Neuronal stem cell (in vitro differentiated cells): ENCODE data around the gene PRODH.
"Not testable (repeated sequence)": the region's sequence is repeated elsewhere in the genome, so short reads cannot be mapped to it uniquely, and the experiment has no call there.

ENCODE experiments used
- DNase-seq: peaks from one replicate; pipeline ENCODE4 v3.0.0-alpha.2; 2013; ENCODE audit warnings: low spot score
- H2AFZ ChIP-seq: one replicate; pipeline ENCODE4 v1.6.1; 2013; ENCODE audit warnings: mild to moderate bottlenecking, low read length, inconsistent platforms
- H2AK5ac ChIP-seq: 2 replicates; pipeline ENCODE4 v1.6.1; 2013; ENCODE audit warnings: low read depth, mild to moderate bottlenecking, inconsistent platforms, low read length, moderate library complexity, mixed read lengths
- H2BK120ac ChIP-seq: 2 replicates; pipeline ENCODE4 v1.6.1; 2013; ENCODE audit warnings: low read depth, mild to moderate bottlenecking, inconsistent platforms, low read length, moderate library complexity, mixed read lengths
- H2BK12ac ChIP-seq: one replicate; pipeline ENCODE4 v1.6.1; 2013; ENCODE audit warnings: low read length, inconsistent platforms
- H2BK15ac ChIP-seq: 2 replicates; pipeline ENCODE4 v1.6.1; 2013; ENCODE audit warnings: mild to moderate bottlenecking, low read length, inconsistent platforms, mixed read lengths
- H2BK5ac ChIP-seq: one replicate; pipeline ENCODE4 v1.6.1; 2013; ENCODE audit warnings: inconsistent platforms, mild to moderate bottlenecking, low read length, moderate library complexity
- H3K14ac ChIP-seq: one replicate; pipeline ENCODE4 v1.6.1; 2013; ENCODE audit warnings: low read length, inconsistent platforms
- H3K18ac ChIP-seq: 2 replicates; pipeline ENCODE4 v1.6.1; 2013; ENCODE audit warnings: low read length, inconsistent platforms
- H3K23ac ChIP-seq: 2 replicates; pipeline ENCODE4 v1.6.1; 2013; ENCODE audit warnings: low read depth, mild to moderate bottlenecking, mixed read lengths, low read length, inconsistent platforms; ENCODE audit not compliant: poor library complexity
- H3K27ac ChIP-seq: replicated peaks from 3 replicates; pipeline ENCODE4 v1.5.1; 2013; ENCODE audit warnings: low read length, inconsistent platforms
- H3K27me3 ChIP-seq, 3 experiments: 2 replicates each; pipeline ENCODE4 v1.6.1; 2013; ENCODE audit warnings: low read length in 3 of 3, mild to moderate bottlenecking in 2 of 3, inconsistent platforms in 1 of 3, low read depth in 1 of 3, mixed read lengths in 1 of 3, moderate library complexity in 1 of 3; ENCODE audit not compliant: control insufficient read depth in 3 of 3, insufficient read depth in 3 of 3
- H3K36me3 ChIP-seq, 2 donors: replicated peaks in 1 of 2; 2 replicates each; pipeline ENCODE4 v1.6.1; 2013; ENCODE audit warnings: low read length in 2 of 2; ENCODE audit not compliant: control insufficient read depth in 2 of 2, insufficient read depth in 2 of 2
- H3K4ac ChIP-seq: 2 replicates; pipeline ENCODE4 v1.6.1; 2013; ENCODE audit warnings: inconsistent platforms, mild to moderate bottlenecking, low read length, moderate library complexity
- H3K4me1 ChIP-seq, 2 donors: 1 replicate in 1 of 2; 2 replicates in 1 of 2; pipeline ENCODE4 v1.6.1; 2013; ENCODE audit warnings: low read length in 2 of 2, low read depth in 1 of 2; ENCODE audit not compliant: control insufficient read depth in 2 of 2, insufficient read depth in 1 of 2
- H3K4me2 ChIP-seq: one replicate; pipeline ENCODE4 v1.6.1; 2013; ENCODE audit warnings: mild to moderate bottlenecking, low read length, inconsistent platforms; ENCODE audit not compliant: insufficient read depth, poor library complexity, severe bottlenecking
- H3K4me3 ChIP-seq, 2 donors: 2 replicates each; pipeline ENCODE4 v1.5.1; 2013; ENCODE audit warnings: low read length in 2 of 2, mild to moderate bottlenecking in 2 of 2, inconsistent platforms in 1 of 2, moderate library complexity in 1 of 2
- H3K79me1 ChIP-seq: one replicate; pipeline ENCODE4 v1.6.1; 2013; ENCODE audit warnings: low read depth, mild to moderate bottlenecking, inconsistent platforms, low read length, moderate library complexity
- H3K9ac ChIP-seq: one replicate; pipeline ENCODE4 v1.6.1; 2013; ENCODE audit warnings: mild to moderate bottlenecking, low read depth, low read length, inconsistent platforms; ENCODE audit not compliant: poor library complexity
- H3K9me3 ChIP-seq, 2 donors: replicated peaks in 1 of 2; 2 replicates each; pipeline versions ENCODE3 to v1.6.1; 2013; ENCODE audit warnings: low read length in 2 of 2, mild to moderate bottlenecking in 2 of 2, inconsistent platforms in 1 of 2, low read depth in 1 of 2, mixed read lengths in 1 of 2, moderate library complexity in 1 of 2; ENCODE audit not compliant: control insufficient read depth in 2 of 2, insufficient read depth in 1 of 2
- H4K8ac ChIP-seq: one replicate; pipeline ENCODE4 v1.6.1; 2013; ENCODE audit warnings: low read depth, mild to moderate bottlenecking, inconsistent platforms, low read length, moderate library complexity
- H4K91ac ChIP-seq: one replicate; pipeline ENCODE4 v1.6.1; 2013; ENCODE audit warnings: low read length, low read depth, mild to moderate bottlenecking, inconsistent platforms; ENCODE audit not compliant: poor library complexity
- WGBS, 2 donors: extraction: QIAGEN DNeasy Blood & Tissue Kit; methylation state at CpG; one replicate each; pipeline ENCODE4 v1.1.7; 2013; ENCODE audit warnings: missing lambda C conversion rate in 2 of 2, mixed read lengths in 1 of 2; ENCODE audit not compliant: insufficient read length in 2 of 2, insufficient replicate concordance in 1 of 2; ENCODE audit errors: extremely low coverage in 2 of 2; 5-methylcytosine and 5-hydroxymethylcytosine counted together

Gene PRODH

GRCh38 chr22:18927020-18927419 is 9.1 kb downstream of the PRODH start:
- H3K23ac ChIP-seq, result no peak overlapping the region
- WGBS, 2 donors, result no CpG with 5 or more reads among the region's 4 CpGs
- no peak overlapping the region for H3K4me2 ChIP-seq
- no peak overlapping the region for H3K9ac ChIP-seq
- H3K4me3 ChIP-seq, result no peak overlapping the region
- H2AFZ ChIP-seq, result no peak overlapping the region
- no peaks in the 10 kb centered on the region for H3K79me1 ChIP-seq
- H3K4ac ChIP-seq, result no peak overlapping the region
- no peak overlapping the region for H2BK15ac ChIP-seq
- no peak overlapping the region for H4K8ac ChIP-seq
- H2BK12ac ChIP-seq, result no peak overlapping the region
- no peaks in the 10 kb centered on the region for H3K9me3 ChIP-seq
- no peaks in the 10 kb centered on the region for H3K27me3 ChIP-seq
- H3K27ac ChIP-seq, result no peak overlapping the region
- no peak overlapping the region for H3K18ac ChIP-seq
- no peak for DNase-seq
- no peak overlapping the region for H2BK5ac ChIP-seq
- H2BK120ac ChIP-seq, result no peak overlapping the region
- no peak overlapping the region for H2AK5ac ChIP-seq
- no peaks in the 10 kb centered on the region for H3K4me1 ChIP-seq
- no peaks in the 10 kb centered on the region for H3K36me3 ChIP-seq
- H4K91ac ChIP-seq, result no peak overlapping the region
- no peak overlapping the region for H3K14ac ChIP-seq

DNA sequence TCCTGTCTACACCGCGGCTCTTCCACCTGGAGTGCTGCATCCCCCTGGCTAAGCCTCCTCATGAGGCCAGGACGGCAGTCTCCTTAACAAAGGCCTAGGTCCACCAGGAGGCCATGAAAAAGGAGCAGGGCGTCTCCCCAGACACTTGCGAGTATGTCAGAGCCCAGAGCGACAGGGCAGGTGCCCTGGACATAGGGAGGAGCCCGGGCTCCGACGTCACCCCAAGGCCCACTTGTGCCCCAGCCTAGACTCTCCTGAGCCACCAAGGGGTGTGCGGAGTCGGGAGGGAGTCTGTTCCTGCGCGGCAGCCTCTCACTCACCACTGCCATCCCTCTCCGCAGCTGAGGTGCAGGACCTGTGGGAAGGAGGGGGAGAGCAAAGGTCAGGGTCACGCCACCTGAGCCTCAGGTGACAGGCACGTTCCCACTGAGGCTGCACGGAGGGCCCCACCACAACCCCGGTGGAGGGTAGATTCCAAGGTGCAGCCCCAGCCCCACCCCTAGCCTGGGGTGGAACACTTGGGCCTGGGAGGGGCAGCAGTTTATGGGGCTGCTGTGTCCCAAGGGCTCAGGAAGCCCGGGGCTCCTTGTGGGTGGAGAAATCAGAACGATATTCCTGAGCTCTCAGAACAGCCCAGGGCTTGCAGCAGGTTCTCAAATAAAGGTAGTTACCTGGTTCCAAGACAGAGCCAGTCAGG is 10.6 kb downstream of the PRODH start:
- Histone ChIP-seq H3K4ac (no peak overlapping the region), H3K23ac (no peak overlapping the region), H3K79me1 (no peaks in the 10 kb centered on the region), H3K9ac (no peak overlapping the region), H3K27ac (no peak overlapping the region), H3K18ac (no peak overlapping the region), H3K36me3 (no peaks in the 10 kb centered on the region), H3K4me2 (no peak overlapping the region), H2BK5ac (no peak overlapping the region), H4K8ac (no peak overlapping the region), H2BK120ac (no peak overlapping the region), H3K27me3 (no peaks in the 10 kb centered on the region), H3K4me3 (no peak overlapping the region), H3K9me3 (no peaks in the 10 kb centered on the region), H3K4me1 (no peaks in the 10 kb centered on the region), H2AK5ac (no peak overlapping the region), H4K91ac (no peak overlapping the region), H2BK12ac (no peak overlapping the region), H2AFZ (no peak overlapping the region), H3K14ac (no peak overlapping the region), H2BK15ac (no peak overlapping the region)
- WGBS, 2 donors, result no CpG with 5 or more reads among the region's 20 CpGs
- no peak for DNase-seq

- not testable (repeated sequence) for H3K9ac ChIP-seq, H3K23ac ChIP-seq, H3K4ac ChIP-seq, H2AK5ac ChIP-seq, DNase-seq, H3K27me3 ChIP-seq, H2BK15ac ChIP-seq, H3K14ac ChIP-seq, H3K4me3 ChIP-seq, H3K27ac ChIP-seq, H2BK120ac ChIP-seq, H3K4me1 ChIP-seq, H2BK12ac ChIP-seq, H2BK5ac ChIP-seq, H3K79me1 ChIP-seq, H4K8ac ChIP-seq, H3K18ac ChIP-seq, H2AFZ ChIP-seq, H3K4me2 ChIP-seq, H4K91ac ChIP-seq, H3K9me3 ChIP-seq, H3K36me3 ChIP-seq
- no CpG with 5 or more reads among the region's 12 CpGs for WGBS, 2 donors
Observed at GRCh38 chr22:18920257-18920902, 15.7 kb downstream of the PRODH start.

- WGBS, 2 donors, result no CpG with 5 or more reads among the region's 3 CpGs
- H3K27me3 ChIP-seq, H3K4me2 ChIP-seq, H3K18ac ChIP-seq, H2BK15ac ChIP-seq, H2AFZ ChIP-seq, H3K9ac ChIP-seq, H3K79me1 ChIP-seq, DNase-seq, H3K27ac ChIP-seq, H4K91ac ChIP-seq, H2BK120ac ChIP-seq, H3K14ac ChIP-seq, H3K36me3 ChIP-seq, H2BK12ac ChIP-seq, H3K4me3 ChIP-seq, H3K9me3 ChIP-seq, H4K8ac ChIP-seq, H2BK5ac ChIP-seq, H3K4ac ChIP-seq, H2AK5ac ChIP-seq, H3K4me1 ChIP-seq, H3K23ac ChIP-seq: not testable (repeated sequence)
Observed at GRCh38 chr22:18917818-18918217, 18.3 kb downstream of the PRODH start.
